Activated B cell treated with CpG ODN at 0.5 μM for 24 hours (primary cell): ENCODE measurements around the gene TRIM61. TPM values are rescaled to one million over a fixed set of nuclear protein-coding genes. Genes with fewer than 3 reads are reported as not detected.
"Not testable (repeated sequence)": the region's sequence is repeated elsewhere in the genome, so short reads cannot be mapped to it uniquely, and the experiment has no call there.

Experiments used
- ATAC-seq: fragments of 200-7000 bp; cut with Tn5 transposase; one replicate; pipeline ENCODE4 v1.10.0; 2021; ENCODE audit warnings: low read depth, mild to moderate bottlenecking, moderate library complexity
- CTCF ChIA-PET: fragments of 350-600 bp; sonication (Branson Sonifier 250); formaldehyde crosslinking; loops from one replicate; lab custom pipeline; 2021; ENCODE audit warnings: antibody characterized with exemption; lab: Charles Lee
- POLR2A ChIA-PET: fragments of 350-600 bp; sonication (Branson Sonifier 250); formaldehyde crosslinking; loops from one replicate; lab custom pipeline; 2021; ENCODE audit warnings: antibody characterized with exemption; lab: Charles Lee
- DNase-seq: peaks from one replicate; pipeline ENCODE4 v3.0.0; 2022
- H3K27ac Mint-ChIP-seq: one replicate; pipeline ENCODE4 v1.8.0; 2020; ENCODE audit warnings: mixed read lengths
- H3K27me3 Mint-ChIP-seq: one replicate; pipeline ENCODE4 v1.8.0; 2021; ENCODE audit warnings: mixed read lengths
- H3K36me3 Mint-ChIP-seq: one replicate; pipeline ENCODE4 v1.8.0; 2021; ENCODE audit warnings: low read depth, mixed read lengths
- H3K4me1 Mint-ChIP-seq: one replicate; pipeline ENCODE4 v1.8.0; 2021; ENCODE audit warnings: mixed read lengths
- H3K4me3 Mint-ChIP-seq: one replicate; pipeline ENCODE4 v1.8.0; 2020; ENCODE audit warnings: mild to moderate bottlenecking, mixed read lengths
- H3K9me3 Mint-ChIP-seq: one replicate; pipeline ENCODE4 v1.8.0; 2020; ENCODE audit warnings: mixed read lengths
- CTCF ChIP-seq: fragments of 200-600 bp; IDR thresholded peaks from one replicate; pipeline ENCODE4 v1.8.0; 2022; ENCODE audit warnings: antibody characterized with exemption, mild to moderate bottlenecking
- intact Hi-C: fragments of 100-400 bp; cut with micrococcal nuclease; formaldehyde crosslinking; loops from one replicate; pipeline ENCODE4 v1.15.1; 2024
- total RNA-seq: library from RNA; stranded (reverse); gene quantifications from 2 replicates; pipeline ENCODE4 v1.2.3, GENCODE V29; 2022

The TRIM61 gene
- total RNA-seq, 1 donor from 2014 or later = 3.6 TPM

GRCh38 chr4:165005352-165005925 lies 28.0 kb upstream of the TRIM61 start:
- ChIA-PET CTCF (no interaction called here), POLR2A (no interaction called here)
- DNase-seq (no peak), ATAC-seq (no peak)
- peaks cover 4% of the 10 kb centered on the region for H3K27me3 Mint-ChIP-seq
- H3K9me3 Mint-ChIP-seq = no peaks in the 10 kb centered on the region
- intact Hi-C loops = no loop called here
- no peak overlapping the region for H3K27ac Mint-ChIP-seq
- H3K36me3 Mint-ChIP-seq = no peaks in the 10 kb centered on the region
- TF ChIP-seq CTCF = no peak
- H3K4me1 Mint-ChIP-seq = no peaks in the 10 kb centered on the region
- no peak overlapping the region for H3K4me3 Mint-ChIP-seq

GRCh38 chr4:165001957-165002356 lies 24.5 kb upstream of the TRIM61 start:
- H3K4me3 Mint-ChIP-seq, H3K9me3 Mint-ChIP-seq, H3K27ac Mint-ChIP-seq, intact Hi-C loops, DNase-seq, ATAC-seq, CTCF ChIA-PET, H3K27me3 Mint-ChIP-seq, POLR2A ChIA-PET, H3K36me3 Mint-ChIP-seq, H3K4me1 Mint-ChIP-seq: not testable (repeated sequence)

- intact Hi-C loops = not testable (repeated sequence)
Measured at GRCh38 chr4:164998526-164999080, 21.1 kb upstream of the TRIM61 start.

GRCh38 chr4:164997941-164998340 lies 20.5 kb upstream of the TRIM61 start:
- H3K27ac Mint-ChIP-seq = no peak overlapping the region
- H3K27me3 Mint-ChIP-seq = peaks cover 13% of the 10 kb centered on the region
- no peaks in the 10 kb centered on the region for H3K36me3 Mint-ChIP-seq
- intact Hi-C loops = loop anchor here (1.0 kb wide), 1 partner anchor 219 kb away; no protein-coding TSS in a partner anchor
- no peaks in the 10 kb centered on the region for H3K9me3 Mint-ChIP-seq
- ATAC-seq = no peak
- H3K4me3 Mint-ChIP-seq = no peak overlapping the region
- ChIA-PET CTCF (no interaction called here), POLR2A (no interaction called here)
- DNase-seq = no peak
- no peak for TF ChIP-seq CTCF
- H3K4me1 Mint-ChIP-seq = no peaks in the 10 kb centered on the region

More at GRCh38 chr4:164998526-164999080, 21.1 kb upstream of the TRIM61 start:
- DNase-seq, ATAC-seq, H3K4me1 Mint-ChIP-seq, H3K9me3 Mint-ChIP-seq, H3K4me3 Mint-ChIP-seq, POLR2A ChIA-PET, H3K36me3 Mint-ChIP-seq, CTCF ChIA-PET, H3K27ac Mint-ChIP-seq: not testable (repeated sequence)
- peaks cover 13% of the 10 kb centered on the region for H3K27me3 Mint-ChIP-seq

GRCh38 chr4:164997324-164997723 lies 19.9 kb upstream of the TRIM61 start:
- ChIA-PET CTCF (no interaction called here), POLR2A (no interaction called here)
- DNase-seq (no peak), ATAC-seq (no peak)
- Mint-ChIP-seq H3K27ac (no peak overlapping the region), H3K4me3 (no peak overlapping the region), H3K9me3 (no peaks in the 10 kb centered on the region), H3K4me1 (no peaks in the 10 kb centered on the region), H3K36me3 (no peaks in the 10 kb centered on the region), H3K27me3 (peaks cover 13% of the 10 kb centered on the region)
- TF ChIP-seq CTCF = no peak
- intact Hi-C loops = loop anchor here (1.0 kb wide), 1 partner anchor 218 kb away; no protein-coding TSS in a partner anchor

GRCh38 chr4:164996123-164996522 lies 18.7 kb upstream of the TRIM61 start:
- H3K36me3 Mint-ChIP-seq, ATAC-seq, H3K4me1 Mint-ChIP-seq, H3K9me3 Mint-ChIP-seq, DNase-seq, POLR2A ChIA-PET, H3K4me3 Mint-ChIP-seq, intact Hi-C loops, CTCF ChIA-PET, H3K27ac Mint-ChIP-seq: not testable (repeated sequence)
- peaks cover 13% of the 10 kb centered on the region for H3K27me3 Mint-ChIP-seq

- POLR2A ChIA-PET, H3K4me3 Mint-ChIP-seq, DNase-seq, intact Hi-C loops, CTCF ChIA-PET, H3K9me3 Mint-ChIP-seq, H3K27me3 Mint-ChIP-seq, H3K36me3 Mint-ChIP-seq, ATAC-seq, H3K4me1 Mint-ChIP-seq, H3K27ac Mint-ChIP-seq: not testable (repeated sequence)
Measured at GRCh38 chr4:164990786-164991185, 13.3 kb upstream of the TRIM61 start.
